HCT116 (cell line): ENCODE results near the gene ZFAND6. TPM values are rescaled to one million over a fixed set of nuclear protein-coding genes. Genes with fewer than 3 reads are reported as not detected.

Source experiments
- ATAC-seq: fragments of 200-7000 bp; cut with Tn5 transposase; 2 replicates; pipeline ENCODE4 v1.9.1; 2020; ENCODE audit warnings: mild to moderate bottlenecking, moderate library complexity
- BruUV-seq: library from RNA; stranded (reverse); fragments of 400-500 nt; replicated peaks from 2 replicates; lab custom pipeline; 2021; lab: Mats Ljungman, UMichigan
- CTCF ChIA-PET: fragments of 300-600 bp; sonication (Branson Sonifier 250); formaldehyde crosslinking; loops from one replicate; lab custom pipeline; 2021; ENCODE audit warnings: antibody characterized with exemption; lab: Charles Lee
- POLR2A ChIA-PET: fragments of 300-600, 350-600 bp; sonication (Branson Sonifier 250); formaldehyde crosslinking; loops from one replicate; lab custom pipeline; 2021; ENCODE audit warnings: antibody characterized with exemption; lab: Charles Lee
- RAD21 ChIA-PET, 2 experiments: fragments of 300-600 bp; sonication (Branson Sonifier 250); formaldehyde crosslinking; loops; one replicate each; lab custom pipeline; 2023; ENCODE audit warnings: low total read pairs in 2 of 2; ENCODE audit not compliant: uncharacterized antibody in 2 of 2, unreplicated experiment in 2 of 2, low non-redundant PET in 1 of 2; lab: Charles Lee
- DNase-seq: peaks from one replicate; pipeline ENCODE4 v3.0.0-alpha.2; 2010; ENCODE audit warnings: low read depth, low spot score
- H2AFZ ChIP-seq: fragments of 200-600 bp; shearing (Covaris generic), sonication (generic); 2 replicates; pipeline ENCODE4 v1.6.1; 2017; ENCODE audit warnings: low read depth, mixed run types, mixed read lengths, antibody characterized with exemption, low read length; ENCODE audit not compliant: poor library complexity, severe bottlenecking
- H3K27ac ChIP-seq: 2 replicates; pipeline ENCODE4 v1.5.1; 2012; ENCODE audit warnings: low read depth, low read length
- H3K27me3 ChIP-seq: fragments of 200-600 bp; sonication (generic); 2 replicates; pipeline ENCODE4 v1.6.1; 2016; ENCODE audit warnings: mixed run types, low read length, mixed read lengths; ENCODE audit not compliant: insufficient read depth
- H3K36me3 ChIP-seq, 2 experiments: fragments of 200-500 bp in 1 of 2; fragments of 200-600 bp in 1 of 2; sonication (Bioruptor generic) in 1 of 2; sonication (generic) in 1 of 2; 2 replicates each; pipeline versions ENCODE4 v1.5.1 to v1.6.1; 2014 to 2016; ENCODE audit warnings: low read length in 2 of 2, inconsistent platforms in 1 of 2, mixed read lengths in 1 of 2, mixed run types in 1 of 2; ENCODE audit not compliant: insufficient read depth in 2 of 2, control insufficient read depth in 1 of 2
- H3K4me1 ChIP-seq, 2 experiments: fragments of 200-600 bp in 1 of 2; sonication (generic) in 1 of 2; 2 replicates each; pipeline versions ENCODE4 v1.5.1 to v1.6.1; 2012 to 2017; ENCODE audit warnings: low read length in 2 of 2, inconsistent platforms in 1 of 2, mild to moderate bottlenecking in 1 of 2, mixed read lengths in 1 of 2, mixed run types in 1 of 2, moderate library complexity in 1 of 2; ENCODE audit not compliant: insufficient read depth in 2 of 2, control insufficient read depth in 1 of 2
- H3K4me2 ChIP-seq: fragments of 200-600 bp; sonication (generic); 2 replicates; pipeline ENCODE4 v1.6.1; 2017; ENCODE audit warnings: mixed run types, low read length, mixed read lengths
- H3K4me3 ChIP-seq, 2 experiments: fragments of 200-600 bp in 1 of 2; sonication (generic) in 1 of 2; replicated peaks in 1 of 2; 2 replicates each; pipeline ENCODE4 v1.5.1; 2011 to 2016; ENCODE audit warnings: low read length in 2 of 2, control low read depth in 1 of 2, low read depth in 1 of 2, mild to moderate bottlenecking in 1 of 2, mixed read lengths in 1 of 2, mixed run types in 1 of 2
- H3K79me2 ChIP-seq: fragments of 200-600 bp; sonication (generic); 2 replicates; pipeline ENCODE4 v1.6.1; 2017; ENCODE audit warnings: mild to moderate bottlenecking, mixed run types, low read length, moderate library complexity, mixed read lengths; ENCODE audit not compliant: insufficient read depth
- H3K9ac ChIP-seq: fragments of 200-600 bp; sonication (generic); 2 replicates; pipeline ENCODE4 v1.6.1; 2016; ENCODE audit warnings: low read length, mixed read lengths
- H3K9me2 ChIP-seq: fragments of 200-600 bp; sonication (generic), shearing (Covaris generic); 2 replicates; pipeline ENCODE4 v1.6.1; 2017; ENCODE audit warnings: mixed run types, mild to moderate bottlenecking, moderate library complexity; ENCODE audit not compliant: insufficient read depth
- H3K9me3 ChIP-seq, 2 experiments: fragments of 200-500 bp in 1 of 2; fragments of 200-600 bp in 1 of 2; sonication (Bioruptor generic) in 1 of 2; sonication (generic) in 1 of 2; 2 replicates each; pipeline ENCODE4 v1.6.1; 2014 to 2017; ENCODE audit warnings: low read length in 2 of 2, mixed read lengths in 2 of 2, inconsistent platforms in 1 of 2, low read depth in 1 of 2, mild to moderate bottlenecking in 1 of 2, mixed run types in 1 of 2, moderate library complexity in 1 of 2; ENCODE audit not compliant: control insufficient read depth in 1 of 2, insufficient read depth in 1 of 2
- H4K20me1 ChIP-seq: fragments of 200-600 bp; sonication (generic), shearing (Covaris generic); 2 replicates; pipeline ENCODE4 v1.6.1; 2017; ENCODE audit warnings: mixed run types, mild to moderate bottlenecking, moderate library complexity; ENCODE audit not compliant: insufficient read depth
- CBX3 ChIP-seq: IDR thresholded peaks from 2 replicates; pipeline ENCODE4 v1.6.1; 2012; ENCODE audit warnings: low read depth
- CEBPB ChIP-seq: IDR thresholded peaks from 2 replicates; pipeline ENCODE4 v1.6.1; 2012; ENCODE audit warnings: low read depth
- EGR1 ChIP-seq: IDR thresholded peaks from 2 replicates; pipeline ENCODE4 v1.6.1; 2012; ENCODE audit warnings: low read depth
- ELF1 ChIP-seq: IDR thresholded peaks from 2 replicates; pipeline ENCODE4 v1.6.1; 2012; ENCODE audit warnings: low read depth, borderline replicate concordance
- EZH2phosphoT487 ChIP-seq: fragments of 200-600 bp; IDR thresholded peaks from 2 replicates; pipeline ENCODE4 v1.6.1; 2018; ENCODE audit warnings: antibody characterized with exemption, borderline replicate concordance
- JUND ChIP-seq: IDR thresholded peaks from 2 replicates; pipeline ENCODE4 v1.6.1; 2012
- POLR2A ChIP-seq: IDR thresholded peaks from 2 replicates; pipeline ENCODE4 v1.7.0; 2011; ENCODE audit warnings: borderline replicate concordance; ENCODE audit not compliant: insufficient read depth, insufficient read length; ENCODE audit errors: extremely low read depth
- POLR2AphosphoS5 ChIP-seq: IDR thresholded peaks from 2 replicates; pipeline ENCODE4 v1.6.1; 2011; ENCODE audit warnings: mild to moderate bottlenecking, low read depth, low read length, moderate library complexity
- REST ChIP-seq: IDR thresholded peaks from 2 replicates; pipeline ENCODE4 v1.6.1; 2012; ENCODE audit warnings: low read depth
- SP1 ChIP-seq: IDR thresholded peaks from 2 replicates; pipeline ENCODE4 v1.6.1; 2012; ENCODE audit warnings: low read depth
- SRF ChIP-seq: IDR thresholded peaks from 2 replicates; pipeline ENCODE4 v1.6.1; 2012; ENCODE audit warnings: low read depth
- TCF7L2 ChIP-seq: IDR thresholded peaks from 2 replicates; pipeline ENCODE4 v1.7.0; 2011; ENCODE audit warnings: borderline replicate concordance, inconsistent platforms; ENCODE audit not compliant: insufficient read depth, insufficient read length; ENCODE audit errors: extremely low read depth
- ZBTB33 ChIP-seq: IDR thresholded peaks from 2 replicates; pipeline ENCODE4 v1.6.1; 2011; ENCODE audit warnings: mild to moderate bottlenecking, low read length, moderate library complexity; ENCODE audit not compliant: insufficient replicate concordance; ENCODE audit errors: extremely low read depth
- intact Hi-C: fragments of 100-400 bp; cut with micrococcal nuclease; formaldehyde crosslinking; loops from 2 replicates; pipeline ENCODE4 v1.10.0; 2022
- total RNA-seq: library from RNA; stranded (reverse); gene quantifications from one replicate; pipeline ENCODE4 v1.2.1, GENCODE V29; 2021; ENCODE audit not compliant: unreplicated experiment
- TF ChIP-seq, protein P1 (sequence below): IDR thresholded peaks from 2 replicates; pipeline ENCODE4 v1.6.1; 2012
- TF ChIP-seq, protein P2 (sequence below), 3 experiments: fragments of 200-600 bp in 1 of 3; sonication (generic) in 1 of 3; IDR thresholded peaks in 2 of 3; conservative IDR thresholded peaks in 1 of 3; 2 replicates each; pipeline ENCODE4 v1.5.1; 2012 to 2017; ENCODE audit warnings: low read depth in 2 of 3, low read length in 2 of 3, antibody characterized with exemption in 1 of 3, borderline replicate concordance in 1 of 3, control low read depth in 1 of 3, mild to moderate bottlenecking in 1 of 3, mixed read lengths in 1 of 3, mixed run types in 1 of 3, moderate library complexity in 1 of 3; ENCODE audit not compliant: insufficient read depth in 1 of 3
- TF ChIP-seq, protein P3 (sequence below): IDR thresholded peaks from 2 replicates; pipeline ENCODE4 v1.6.1; 2012

The ZFAND6 gene
- total RNA-seq, 1 experiment from 2014 or later: 51.3 TPM

- Histone ChIP-seq H3K9ac (no peak overlapping the region), H3K79me2 (no peaks in the 10 kb centered on the region)
- no peak for ATAC-seq
- POLR2A ChIA-PET: no interaction called here
- no TSS peak for BruUV-seq
- CTCF ChIA-PET: no interaction called here
- RAD21 ChIA-PET: no interaction called here
- TF ChIP-seq SRF: no peak
- TF ChIP-seq SP1: no peak
- no peak for TF ChIP-seq JUND
- TF ChIP-seq EZH2phosphoT487: no peak
- no peak for TF ChIP-seq POLR2A
- no peak for TF ChIP-seq REST
- no peak for TF ChIP-seq ELF1
- TF ChIP-seq, protein P1, sequence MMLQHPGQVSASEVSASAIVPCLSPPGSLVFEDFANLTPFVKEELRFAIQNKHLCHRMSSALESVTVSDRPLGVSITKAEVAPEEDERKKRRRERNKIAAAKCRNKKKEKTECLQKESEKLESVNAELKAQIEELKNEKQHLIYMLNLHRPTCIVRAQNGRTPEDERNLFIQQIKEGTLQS: no peak
- TF ChIP-seq CBX3: no peak
- no peak for TF ChIP-seq POLR2AphosphoS5
- no peak for TF ChIP-seq EGR1
- TF ChIP-seq, protein P2, sequence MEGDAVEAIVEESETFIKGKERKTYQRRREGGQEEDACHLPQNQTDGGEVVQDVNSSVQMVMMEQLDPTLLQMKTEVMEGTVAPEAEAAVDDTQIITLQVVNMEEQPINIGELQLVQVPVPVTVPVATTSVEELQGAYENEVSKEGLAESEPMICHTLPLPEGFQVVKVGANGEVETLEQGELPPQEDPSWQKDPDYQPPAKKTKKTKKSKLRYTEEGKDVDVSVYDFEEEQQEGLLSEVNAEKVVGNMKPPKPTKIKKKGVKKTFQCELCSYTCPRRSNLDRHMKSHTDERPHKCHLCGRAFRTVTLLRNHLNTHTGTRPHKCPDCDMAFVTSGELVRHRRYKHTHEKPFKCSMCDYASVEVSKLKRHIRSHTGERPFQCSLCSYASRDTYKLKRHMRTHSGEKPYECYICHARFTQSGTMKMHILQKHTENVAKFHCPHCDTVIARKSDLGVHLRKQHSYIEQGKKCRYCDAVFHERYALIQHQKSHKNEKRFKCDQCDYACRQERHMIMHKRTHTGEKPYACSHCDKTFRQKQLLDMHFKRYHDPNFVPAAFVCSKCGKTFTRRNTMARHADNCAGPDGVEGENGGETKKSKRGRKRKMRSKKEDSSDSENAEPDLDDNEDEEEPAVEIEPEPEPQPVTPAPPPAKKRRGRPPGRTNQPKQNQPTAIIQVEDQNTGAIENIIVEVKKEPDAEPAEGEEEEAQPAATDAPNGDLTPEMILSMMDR (IDR thresholded peaks at IDR 0.05 in 2 of 3, conservative IDR thresholded peaks at IDR 0.05 in 1 of 3; ENCODE audit: borderline replicate concordance in 1 of 3, insufficient read depth in 1 of 3, low read depth in 2 of 3, low read length in 2 of 3): no peak
- TF ChIP-seq, protein P3, sequence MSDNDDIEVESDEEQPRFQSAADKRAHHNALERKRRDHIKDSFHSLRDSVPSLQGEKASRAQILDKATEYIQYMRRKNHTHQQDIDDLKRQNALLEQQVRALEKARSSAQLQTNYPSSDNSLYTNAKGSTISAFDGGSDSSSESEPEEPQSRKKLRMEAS: no peak
- no peak for TF ChIP-seq ZBTB33
- TF ChIP-seq CEBPB: no peak
- no peak for TF ChIP-seq TCF7L2
- TF ChIP-seq, all 23 proteins: peak for 0
- Histone ChIP-seq H3K27me3 (no peaks in the 10 kb centered on the region), H4K20me1 (no peaks in the 10 kb centered on the region), H3K4me2 (no peak overlapping the region), H3K27ac (no peak overlapping the region), H3K9me3 (no peaks in the 10 kb centered on the region), H3K36me3 (no peaks in the 10 kb centered on the region), H3K4me3 (no peak overlapping the region), H3K4me1 (peaks cover 0 to 10% of the 10 kb centered on the region in 2 experiments; a peak in 2 of 4 replicates), H3K9me2 (no peaks in the 10 kb centered on the region), H2AFZ (no peak overlapping the region)
- no peak for DNase-seq
- intact Hi-C loops: loop anchor here (10.0 kb wide), 3 partner anchors 281 to 581 kb away; partner anchors contain the start of gene MTHFS
Measured at GRCh38 chr15:80175436-80175835, 116.0 kb downstream of the ZFAND6 start.
